Testis (tissue), 2 donors: ENCODE measurements around the gene GPR78.

Experiments used
- POLR2A ChIP-seq: fragments of 450-650 bp; IDR thresholded peaks from one replicate; pipeline ENCODE4 v1.6.1; 2017; ENCODE audit warnings: antibody characterized with exemption, mild to moderate bottlenecking, moderate library complexity
- TF ChIP-seq, protein P1 (sequence below), 3 experiments: fragments of 450-650 bp in 2 of 3; fragments of 200-600 bp in 1 of 3; sonication (generic) in 1 of 3; IDR thresholded peaks; one replicate each; pipeline ENCODE4 v1.5.1; 2016 to 2019; ENCODE audit warnings: antibody characterized with exemption in 3 of 3, mild to moderate bottlenecking in 2 of 3, moderate library complexity in 1 of 3

DNA sequence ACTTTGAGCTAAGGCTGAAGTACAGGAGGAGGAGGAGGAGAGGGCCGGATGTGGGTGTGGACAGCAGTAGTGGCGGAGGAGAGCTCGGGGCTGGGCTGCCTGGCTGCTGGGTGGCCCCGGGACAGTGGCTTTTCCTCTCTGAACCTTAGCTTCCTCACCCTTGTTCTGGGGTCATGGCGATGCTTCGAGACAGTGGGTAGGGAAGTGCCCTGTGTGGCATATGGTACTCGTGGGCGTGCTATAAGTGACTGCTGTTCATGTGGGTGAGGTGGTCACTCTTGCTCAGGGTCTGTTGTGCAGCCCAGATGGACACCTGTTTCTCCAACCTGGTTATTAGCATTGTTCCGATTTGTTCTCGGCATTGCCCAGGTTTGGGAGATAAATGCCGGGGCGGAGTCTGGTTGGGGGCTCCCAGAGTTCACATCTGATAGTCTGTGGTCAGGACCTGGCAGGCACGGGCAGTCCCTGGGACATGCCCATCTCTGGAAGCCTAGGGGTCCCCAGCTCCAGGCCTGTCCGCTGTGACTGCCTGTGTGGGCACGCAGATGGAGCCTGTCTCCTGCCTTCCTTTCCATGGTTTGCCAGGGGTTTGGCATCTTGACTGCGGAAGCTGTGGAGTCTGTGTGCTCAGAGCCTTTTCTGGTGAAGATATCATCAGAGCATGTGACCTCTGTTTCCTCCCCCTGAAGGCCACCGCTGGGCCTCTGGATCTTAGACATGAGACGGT, 7.4 kb downstream of the GPR78 start:
- TF ChIP-seq POLR2A = no peak
- TF ChIP-seq, protein P1, sequence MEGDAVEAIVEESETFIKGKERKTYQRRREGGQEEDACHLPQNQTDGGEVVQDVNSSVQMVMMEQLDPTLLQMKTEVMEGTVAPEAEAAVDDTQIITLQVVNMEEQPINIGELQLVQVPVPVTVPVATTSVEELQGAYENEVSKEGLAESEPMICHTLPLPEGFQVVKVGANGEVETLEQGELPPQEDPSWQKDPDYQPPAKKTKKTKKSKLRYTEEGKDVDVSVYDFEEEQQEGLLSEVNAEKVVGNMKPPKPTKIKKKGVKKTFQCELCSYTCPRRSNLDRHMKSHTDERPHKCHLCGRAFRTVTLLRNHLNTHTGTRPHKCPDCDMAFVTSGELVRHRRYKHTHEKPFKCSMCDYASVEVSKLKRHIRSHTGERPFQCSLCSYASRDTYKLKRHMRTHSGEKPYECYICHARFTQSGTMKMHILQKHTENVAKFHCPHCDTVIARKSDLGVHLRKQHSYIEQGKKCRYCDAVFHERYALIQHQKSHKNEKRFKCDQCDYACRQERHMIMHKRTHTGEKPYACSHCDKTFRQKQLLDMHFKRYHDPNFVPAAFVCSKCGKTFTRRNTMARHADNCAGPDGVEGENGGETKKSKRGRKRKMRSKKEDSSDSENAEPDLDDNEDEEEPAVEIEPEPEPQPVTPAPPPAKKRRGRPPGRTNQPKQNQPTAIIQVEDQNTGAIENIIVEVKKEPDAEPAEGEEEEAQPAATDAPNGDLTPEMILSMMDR (IDR thresholded peaks at IDR 0.05) = no peak
